ENCODE measurements around the gene PTMS. TPM values are rescaled to one million over a fixed set of nuclear protein-coding genes. Genes with fewer than 3 reads are reported as not detected.

PTMS gene
- total and polyA plus RNA-seq, 10 of the 15 experiments (the other 5 are each of a cell fraction or from before 2014, with no cell fraction given): 2.1 to 127 (median 29.8) TPM

DNA sequence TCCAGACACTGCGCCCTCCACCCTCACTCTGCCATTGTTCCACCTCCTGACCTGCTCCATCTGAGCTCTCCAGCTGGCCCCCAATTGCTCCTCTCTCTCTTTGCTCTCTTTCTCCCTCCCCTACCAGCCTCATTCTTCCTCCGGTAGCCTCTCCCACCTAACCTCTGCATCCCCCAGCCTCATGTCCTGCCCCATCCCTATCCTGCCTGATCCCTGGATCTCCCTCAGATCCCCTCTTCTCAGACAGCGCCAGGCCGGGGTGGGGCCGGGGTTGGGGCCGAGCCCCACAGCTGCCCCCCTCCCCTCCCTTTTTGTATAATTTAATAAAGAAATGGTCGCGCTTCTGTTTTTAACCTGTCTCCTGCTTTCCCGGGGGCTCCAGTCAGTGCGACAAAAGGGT lies 4.4 kb downstream of the PTMS start:
- ATAC-seq (no peak), DNase-seq (ENCODE audit: low read depth, low spot score) (no peak), FAIRE-seq (no peak)
- H3K27me3 ChIP-seq (replicated peaks in 1 of 2; ENCODE audit: control insufficient read depth in 2 of 2, insufficient read depth in 2 of 2, low read length in 1 of 2): no peaks in the 10 kb centered on the region
- no peaks in the 10 kb centered on the region for H3K36me3 ChIP-seq (ENCODE audit: control insufficient read depth in 2 of 2, insufficient read depth in 2 of 2, low read length in 1 of 2)
- BruUV-seq (replicated peaks): no TSS peak
- no peak overlapping the region for H3K27ac ChIP-seq (ENCODE audit: control insufficient read depth, insufficient read depth)
- H3K4me2 ChIP-seq (ENCODE audit: control insufficient read depth, insufficient read depth): no peak overlapping the region
- H3K9me3 ChIP-seq (replicated peaks; ENCODE audit: control insufficient read depth, insufficient read depth, low read length): no peaks in the 10 kb centered on the region
- no peaks in the 10 kb centered on the region for H4K20me1 ChIP-seq (ENCODE audit: control insufficient read depth, insufficient read depth)
- POLR2A ChIA-PET: interaction anchor here (1.5 to 1.9 kb wide), 2 partner anchors 17 to 18 kb away, joined by 4 to 16 read pairs; partner anchors contain the start of gene MLF2
- CTCF ChIA-PET: interaction anchor here (1.0 to 12.7 kb wide), 3 partner anchors 12 to 14 kb away, joined by 3 to 221 read pairs (median 3); partner anchors contain the start of gene MLF2
- peaks cover 44% of the 10 kb centered on the region for H3K4me1 ChIP-seq (ENCODE audit: control insufficient read depth, insufficient read depth, low read length)
- peaks cover 16% of the 10 kb centered on the region for H3K79me2 ChIP-seq (ENCODE audit: control insufficient read depth, insufficient read depth, low read length)
- in situ Hi-C loops (cut with MboI) (no loop called here), intact Hi-C loops (cut with micrococcal nuclease; ENCODE audit: unreplicated experiment) (no loop called here)
- SMC1A ChIA-PET (ENCODE audit: uncharacterized antibody, unreplicated experiment): interaction anchor here (0.6 to 3.6 kb wide), 2 partner anchors 10 to 17 kb away, joined by 3 to 20 read pairs; partner anchors contain the start of gene MLF2
- WGBS (ENCODE audit: insufficient coverage, insufficient replicate concordance, low lambda C conversion rate, missing lambda C conversion rate): 72% methylated on average over 6 of the region's 10 CpGs
- H2AFZ ChIP-seq (ENCODE audit: control insufficient read depth, low read depth, low read length): no peak overlapping the region
- RAD21 ChIA-PET (ENCODE audit: unreplicated experiment): interaction anchor here (0.5 to 3.3 kb wide), 2 partner anchors 17 to 154 kb away, joined by 3 to 18 read pairs; partner anchors contain the start of gene MLF2
- no peak overlapping the region for H3K9ac ChIP-seq (ENCODE audit: control insufficient read depth, insufficient read depth, low read length)
- no peak overlapping the region for H3K4me3 ChIP-seq
- TF ChIP-seq, protein P1, sequence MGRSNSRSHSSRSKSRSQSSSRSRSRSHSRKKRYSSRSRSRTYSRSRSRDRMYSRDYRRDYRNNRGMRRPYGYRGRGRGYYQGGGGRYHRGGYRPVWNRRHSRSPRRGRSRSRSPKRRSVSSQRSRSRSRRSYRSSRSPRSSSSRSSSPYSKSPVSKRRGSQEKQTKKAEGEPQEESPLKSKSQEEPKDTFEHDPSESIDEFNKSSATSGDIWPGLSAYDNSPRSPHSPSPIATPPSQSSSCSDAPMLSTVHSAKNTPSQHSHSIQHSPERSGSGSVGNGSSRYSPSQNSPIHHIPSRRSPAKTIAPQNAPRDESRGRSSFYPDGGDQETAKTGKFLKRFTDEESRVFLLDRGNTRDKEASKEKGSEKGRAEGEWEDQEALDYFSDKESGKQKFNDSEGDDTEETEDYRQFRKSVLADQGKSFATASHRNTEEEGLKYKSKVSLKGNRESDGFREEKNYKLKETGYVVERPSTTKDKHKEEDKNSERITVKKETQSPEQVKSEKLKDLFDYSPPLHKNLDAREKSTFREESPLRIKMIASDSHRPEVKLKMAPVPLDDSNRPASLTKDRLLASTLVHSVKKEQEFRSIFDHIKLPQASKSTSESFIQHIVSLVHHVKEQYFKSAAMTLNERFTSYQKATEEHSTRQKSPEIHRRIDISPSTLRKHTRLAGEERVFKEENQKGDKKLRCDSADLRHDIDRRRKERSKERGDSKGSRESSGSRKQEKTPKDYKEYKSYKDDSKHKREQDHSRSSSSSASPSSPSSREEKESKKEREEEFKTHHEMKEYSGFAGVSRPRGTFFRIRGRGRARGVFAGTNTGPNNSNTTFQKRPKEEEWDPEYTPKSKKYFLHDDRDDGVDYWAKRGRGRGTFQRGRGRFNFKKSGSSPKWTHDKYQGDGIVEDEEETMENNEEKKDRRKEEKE (IDR thresholded peaks at IDR 0.05): no peak
- TF ChIP-seq, protein P2, sequence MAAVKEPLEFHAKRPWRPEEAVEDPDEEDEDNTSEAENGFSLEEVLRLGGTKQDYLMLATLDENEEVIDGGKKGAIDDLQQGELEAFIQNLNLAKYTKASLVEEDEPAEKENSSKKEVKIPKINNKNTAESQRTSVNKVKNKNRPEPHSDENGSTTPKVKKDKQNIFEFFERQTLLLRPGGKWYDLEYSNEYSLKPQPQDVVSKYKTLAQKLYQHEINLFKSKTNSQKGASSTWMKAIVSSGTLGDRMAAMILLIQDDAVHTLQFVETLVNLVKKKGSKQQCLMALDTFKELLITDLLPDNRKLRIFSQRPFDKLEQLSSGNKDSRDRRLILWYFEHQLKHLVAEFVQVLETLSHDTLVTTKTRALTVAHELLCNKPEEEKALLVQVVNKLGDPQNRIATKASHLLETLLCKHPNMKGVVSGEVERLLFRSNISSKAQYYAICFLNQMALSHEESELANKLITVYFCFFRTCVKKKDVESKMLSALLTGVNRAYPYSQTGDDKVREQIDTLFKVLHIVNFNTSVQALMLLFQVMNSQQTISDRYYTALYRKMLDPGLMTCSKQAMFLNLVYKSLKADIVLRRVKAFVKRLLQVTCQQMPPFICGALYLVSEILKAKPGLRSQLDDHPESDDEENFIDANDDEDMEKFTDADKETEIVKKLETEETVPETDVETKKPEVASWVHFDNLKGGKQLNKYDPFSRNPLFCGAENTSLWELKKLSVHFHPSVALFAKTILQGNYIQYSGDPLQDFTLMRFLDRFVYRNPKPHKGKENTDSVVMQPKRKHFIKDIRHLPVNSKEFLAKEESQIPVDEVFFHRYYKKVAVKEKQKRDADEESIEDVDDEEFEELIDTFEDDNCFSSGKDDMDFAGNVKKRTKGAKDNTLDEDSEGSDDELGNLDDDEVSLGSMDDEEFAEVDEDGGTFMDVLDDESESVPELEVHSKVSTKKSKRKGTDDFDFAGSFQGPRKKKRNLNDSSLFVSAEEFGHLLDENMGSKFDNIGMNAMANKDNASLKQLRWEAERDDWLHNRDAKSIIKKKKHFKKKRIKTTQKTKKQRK (IDR thresholded peaks at IDR 0.05; ENCODE audit: low read depth, low read length): no peak
- no peak for TF ChIP-seq NFYB (IDR thresholded peaks at IDR 0.05; ENCODE audit: insufficient read depth, low read depth, low read length)
- no peak for TF ChIP-seq ZZZ3 (IDR thresholded peaks at IDR 0.05; ENCODE audit: control insufficient read depth, insufficient read length, low read depth)
- TF ChIP-seq SMAD1 (IDR thresholded peaks at IDR 0.05; ENCODE audit: low read depth, partially characterized antibody): no peak
